Body of pancreas (tissue), 4 donors: Measurements from ENCODE around the gene RAPGEF5.

Experiments used
- POLR2A ChIP-seq, 3 donors: fragments of 450-650 bp; IDR thresholded peaks; one replicate each; pipeline ENCODE4 v1.6.1; 2016; ENCODE audit warnings: antibody characterized with exemption in 3 of 3, mild to moderate bottlenecking in 2 of 3
- TF ChIP-seq, protein P1 (sequence below), 7 experiments: fragments of 450-650 bp in 4 of 7; fragments of 200-600 bp in 3 of 7; sonication (generic) in 3 of 7; IDR thresholded peaks; one replicate each; pipeline ENCODE4 v1.5.1; 2016 to 2019; ENCODE audit warnings: antibody characterized with exemption in 7 of 7

DNA sequence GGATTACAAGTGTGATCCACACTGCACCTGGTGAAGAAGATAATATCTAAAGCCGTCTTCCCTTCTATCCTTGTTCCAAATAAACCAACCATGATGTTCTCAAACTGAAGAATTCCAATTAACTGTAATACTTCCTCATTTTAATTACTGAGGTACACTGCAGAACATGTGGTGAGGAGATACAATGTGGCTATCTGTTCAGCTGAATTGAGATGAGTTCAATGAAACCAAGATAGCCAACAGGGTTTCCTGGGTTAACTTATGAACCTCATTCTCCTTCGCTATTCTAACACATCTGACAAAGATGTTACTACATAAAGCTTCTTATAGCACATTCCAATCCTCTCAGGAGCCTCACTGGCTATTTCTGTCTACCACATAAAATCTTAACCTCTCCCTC lies 75.5 kb downstream of the RAPGEF5 start:
- TF ChIP-seq, protein P1, sequence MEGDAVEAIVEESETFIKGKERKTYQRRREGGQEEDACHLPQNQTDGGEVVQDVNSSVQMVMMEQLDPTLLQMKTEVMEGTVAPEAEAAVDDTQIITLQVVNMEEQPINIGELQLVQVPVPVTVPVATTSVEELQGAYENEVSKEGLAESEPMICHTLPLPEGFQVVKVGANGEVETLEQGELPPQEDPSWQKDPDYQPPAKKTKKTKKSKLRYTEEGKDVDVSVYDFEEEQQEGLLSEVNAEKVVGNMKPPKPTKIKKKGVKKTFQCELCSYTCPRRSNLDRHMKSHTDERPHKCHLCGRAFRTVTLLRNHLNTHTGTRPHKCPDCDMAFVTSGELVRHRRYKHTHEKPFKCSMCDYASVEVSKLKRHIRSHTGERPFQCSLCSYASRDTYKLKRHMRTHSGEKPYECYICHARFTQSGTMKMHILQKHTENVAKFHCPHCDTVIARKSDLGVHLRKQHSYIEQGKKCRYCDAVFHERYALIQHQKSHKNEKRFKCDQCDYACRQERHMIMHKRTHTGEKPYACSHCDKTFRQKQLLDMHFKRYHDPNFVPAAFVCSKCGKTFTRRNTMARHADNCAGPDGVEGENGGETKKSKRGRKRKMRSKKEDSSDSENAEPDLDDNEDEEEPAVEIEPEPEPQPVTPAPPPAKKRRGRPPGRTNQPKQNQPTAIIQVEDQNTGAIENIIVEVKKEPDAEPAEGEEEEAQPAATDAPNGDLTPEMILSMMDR (IDR thresholded peaks at IDR 0.05): no peak
- no peak for TF ChIP-seq POLR2A (IDR thresholded peaks at IDR 0.05)
